ENCODE results near the gene LMCD1. TPM values are rescaled to one million over a fixed set of nuclear protein-coding genes. Genes with fewer than 3 reads are reported as not detected.
A peak's percentile ranks its signal among the peaks of the same experiment; 100 is the strongest.

LMCD1 gene
- total RNA-seq (2014; rRNA removed; shearing (Covaris generic)): 11.3 and 26.1 TPM in 2 replicates

- in situ Hi-C loops (cut with HindIII; ENCODE audit: low sequenced_read_pairs): no loop called here
- peak; percentile 91 for DNase-seq (ENCODE audit: low spot score)
Measured at GRCh38 chr3:8501371-8502131, at the start of gene LMCD1. Gene LMCD1, plus strand, starts transcription at chr3:8501823. Its CDS starts 116 bp downstream, at chr3:8501939.

GRCh38 chr3:8452112-8452511 is 49.5 kb upstream of the LMCD1 start:
- DNase-seq (ENCODE audit: low spot score): no peak
- in situ Hi-C loops (cut with HindIII; ENCODE audit: low sequenced_read_pairs): no loop called here

- in situ Hi-C loops (cut with HindIII; ENCODE audit: low sequenced_read_pairs): no loop called here
- DNase-seq (ENCODE audit: low spot score): no peak
Measured at GRCh38 chr3:8453153-8453552, 48.5 kb upstream of the LMCD1 start.

GRCh38 chr3:8455526-8456411 is 45.9 kb upstream of the LMCD1 start:
- in situ Hi-C loops (cut with HindIII; ENCODE audit: low sequenced_read_pairs): no loop called here

GRCh38 chr3:8456412-8456811 is 45.2 kb upstream of the LMCD1 start:
- no peak for DNase-seq (ENCODE audit: low spot score)
- in situ Hi-C loops (cut with HindIII; ENCODE audit: low sequenced_read_pairs): no loop called here

More at GRCh38 chr3:8455526-8456411, 45.9 kb upstream of the LMCD1 start:
- DNase-seq (ENCODE audit: low spot score): no peak

- no peak for DNase-seq (ENCODE audit: low spot score)
- in situ Hi-C loops (cut with HindIII; ENCODE audit: low sequenced_read_pairs): no loop called here
Measured at GRCh38 chr3:8457039-8457438, 44.6 kb upstream of the LMCD1 start.

GRCh38 chr3:8458238-8458661 is 43.4 kb upstream of the LMCD1 start:
- DNase-seq (ENCODE audit: low spot score): no peak
- in situ Hi-C loops (cut with HindIII; ENCODE audit: low sequenced_read_pairs): no loop called here

GRCh38 chr3:8458711-8459110 is 42.9 kb upstream of the LMCD1 start:
- no peak for DNase-seq (ENCODE audit: low spot score)
- in situ Hi-C loops (cut with HindIII; ENCODE audit: low sequenced_read_pairs): no loop called here

GRCh38 chr3:8460050-8460708 is 41.4 kb upstream of the LMCD1 start:
- no peak for DNase-seq (ENCODE audit: low spot score)
- in situ Hi-C loops (cut with HindIII; ENCODE audit: low sequenced_read_pairs): no loop called here

- in situ Hi-C loops (cut with HindIII; ENCODE audit: low sequenced_read_pairs): no loop called here
- no peak for DNase-seq (ENCODE audit: low spot score)
Measured at GRCh38 chr3:8460815-8461456, 40.7 kb upstream of the LMCD1 start.

- peak; percentile 78 for DNase-seq (ENCODE audit: low spot score)
- in situ Hi-C loops (cut with HindIII; ENCODE audit: low sequenced_read_pairs): no loop called here
Measured at GRCh38 chr3:8464668-8465067, 37.0 kb upstream of the LMCD1 start.

GRCh38 chr3:8466526-8466925 is 35.1 kb upstream of the LMCD1 start:
- in situ Hi-C loops (cut with HindIII; ENCODE audit: low sequenced_read_pairs): no loop called here

GRCh38 chr3:8470801-8471200 is 30.8 kb upstream of the LMCD1 start:
- in situ Hi-C loops (cut with HindIII; ENCODE audit: low sequenced_read_pairs): no loop called here
- no peak for DNase-seq (ENCODE audit: low spot score)

More at GRCh38 chr3:8466526-8466925, 35.1 kb upstream of the LMCD1 start:
- no peak for DNase-seq (ENCODE audit: low spot score)

GRCh38 chr3:8472549-8472948 is 29.1 kb upstream of the LMCD1 start:
- in situ Hi-C loops (cut with HindIII; ENCODE audit: low sequenced_read_pairs): no loop called here
- DNase-seq (ENCODE audit: low spot score): no peak

- in situ Hi-C loops (cut with HindIII; ENCODE audit: low sequenced_read_pairs): no loop called here
- DNase-seq (ENCODE audit: low spot score): no peak
Measured at GRCh38 chr3:8473029-8473428, 28.6 kb upstream of the LMCD1 start.

GRCh38 chr3:8473990-8474389 is 27.6 kb upstream of the LMCD1 start:
- DNase-seq (ENCODE audit: low spot score): no peak
- in situ Hi-C loops (cut with HindIII; ENCODE audit: low sequenced_read_pairs): no loop called here

GRCh38 chr3:8474991-8475390 is 26.6 kb upstream of the LMCD1 start:
- in situ Hi-C loops (cut with HindIII; ENCODE audit: low sequenced_read_pairs): no loop called here
- DNase-seq (ENCODE audit: low spot score): no peak

- in situ Hi-C loops (cut with HindIII; ENCODE audit: low sequenced_read_pairs): no loop called here
Measured at GRCh38 chr3:8480699-8481098, 20.9 kb upstream of the LMCD1 start.

GRCh38 chr3:8481380-8481779 is 20.2 kb upstream of the LMCD1 start:
- in situ Hi-C loops (cut with HindIII; ENCODE audit: low sequenced_read_pairs): no loop called here
- no peak for DNase-seq (ENCODE audit: low spot score)

More at GRCh38 chr3:8480699-8481098, 20.9 kb upstream of the LMCD1 start:
- no peak for DNase-seq (ENCODE audit: low spot score)

Measured in G401 (cell line).